ENCODE data around the gene B9D1.

B9D1 gene

DNA sequence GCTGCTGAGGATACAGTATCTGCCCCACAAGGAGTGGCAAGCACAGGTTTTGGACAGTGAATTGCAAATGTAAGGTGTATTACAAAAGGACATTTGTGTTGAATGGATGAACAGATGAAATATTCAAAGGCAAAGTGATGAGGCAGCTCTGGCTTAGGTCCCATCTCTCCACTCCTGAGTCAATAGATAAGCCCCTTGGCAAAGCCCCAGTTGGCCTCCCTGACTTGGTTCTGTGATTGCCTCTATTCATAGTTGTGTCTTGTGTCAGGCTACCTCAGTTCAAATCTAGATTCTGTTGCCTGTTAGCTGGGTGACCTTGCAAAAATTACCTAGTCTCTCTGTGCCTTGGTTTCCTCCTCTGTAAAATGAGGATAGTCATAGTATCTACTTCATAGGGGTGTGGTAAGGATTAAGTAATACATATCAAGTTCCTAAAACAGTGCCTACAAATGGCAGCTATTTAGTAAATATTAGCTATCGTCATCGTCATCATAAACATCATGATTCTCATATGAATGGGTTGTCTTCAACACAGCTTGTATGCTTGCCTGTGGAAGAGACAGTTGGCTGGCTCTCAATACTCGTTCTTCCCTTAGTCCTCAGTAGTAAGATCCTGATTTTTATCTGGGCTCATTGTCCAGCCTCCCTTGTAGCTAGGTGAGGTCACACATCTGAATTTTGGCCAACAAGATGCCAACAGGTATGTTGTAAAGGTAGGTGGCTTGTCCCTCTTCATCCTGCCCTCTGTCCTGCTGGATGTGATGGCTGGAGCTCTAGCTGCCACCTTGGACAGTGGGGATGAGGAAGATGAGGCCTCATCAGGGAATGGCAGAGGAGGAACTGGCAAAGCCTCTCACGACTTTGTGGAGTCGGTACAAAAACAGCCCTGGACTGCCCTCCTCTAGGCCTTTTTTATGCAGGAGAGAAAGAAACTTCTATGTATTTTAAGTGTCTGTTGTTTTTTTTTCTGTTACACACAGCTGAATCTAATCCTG is 26.6 kb upstream of the B9D1 start:
- FAIRE-seq (no peak), DNase-seq (ENCODE audit: low spot score) (no peak)

GRCh38 chr17:19387921-19388521 is 25.5 kb upstream of the B9D1 start:
- no peak for FAIRE-seq
- DNase-seq (ENCODE audit: low spot score): no peak

- FAIRE-seq (no peak), DNase-seq (ENCODE audit: low spot score) (no peak)
Observed at GRCh38 chr17:19386974-19387920, 24.7 kb upstream of the B9D1 start, which contains the start of gene MFAP4. TSS of gene MFAP4 (minus strand) at chr17:19387190. CDS start at chr17:19387155, 35 bp downstream.

DNA sequence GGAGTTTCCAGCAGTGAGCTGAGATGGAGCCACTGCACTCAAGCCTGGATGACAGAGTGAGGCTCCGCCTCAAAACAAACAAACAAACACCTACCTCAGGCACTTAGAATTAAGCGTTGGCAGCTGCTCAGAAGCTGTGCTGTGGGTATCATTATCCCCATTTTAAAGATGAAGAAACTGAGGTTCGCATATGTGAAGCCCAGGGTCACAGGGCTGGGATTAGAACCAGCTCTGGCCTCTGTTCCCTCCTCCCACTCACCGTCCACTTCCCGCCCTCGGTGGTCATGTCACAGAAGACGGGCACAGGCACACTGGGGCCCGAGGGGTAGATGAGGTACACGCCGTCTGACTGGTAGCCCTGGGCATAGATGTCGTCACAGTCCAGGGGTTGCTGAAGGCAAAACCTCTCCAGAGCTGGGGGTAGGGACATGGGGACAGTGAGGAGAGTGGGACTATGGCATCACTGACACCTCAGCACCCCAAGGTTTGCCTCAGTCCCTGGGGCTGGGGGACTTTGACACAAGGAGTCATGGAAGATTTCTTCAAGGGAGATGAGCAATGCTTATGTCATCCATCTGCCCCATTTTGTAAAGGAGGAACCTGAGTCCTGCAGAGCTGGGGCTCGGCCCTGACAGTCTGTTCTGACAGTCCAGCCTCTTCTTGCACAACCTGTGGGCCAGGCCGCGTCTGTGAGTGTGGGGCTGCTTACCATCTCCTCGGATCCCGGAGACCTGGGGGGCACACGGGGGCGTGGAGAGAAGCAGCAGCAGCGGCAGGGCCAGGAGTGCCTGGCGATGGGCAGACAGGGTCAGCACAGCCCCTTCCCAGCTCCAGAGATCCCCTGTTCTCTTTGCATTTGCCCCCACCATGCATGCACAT is 23.8 kb upstream of the B9D1 start:
- no peak for FAIRE-seq
- DNase-seq (ENCODE audit: low spot score): peak; percentile 28

GRCh38 chr17:19385521-19385983 is 23.0 kb upstream of the B9D1 start:
- DNase-seq (ENCODE audit: low spot score): no peak
- no peak for FAIRE-seq

DNA sequence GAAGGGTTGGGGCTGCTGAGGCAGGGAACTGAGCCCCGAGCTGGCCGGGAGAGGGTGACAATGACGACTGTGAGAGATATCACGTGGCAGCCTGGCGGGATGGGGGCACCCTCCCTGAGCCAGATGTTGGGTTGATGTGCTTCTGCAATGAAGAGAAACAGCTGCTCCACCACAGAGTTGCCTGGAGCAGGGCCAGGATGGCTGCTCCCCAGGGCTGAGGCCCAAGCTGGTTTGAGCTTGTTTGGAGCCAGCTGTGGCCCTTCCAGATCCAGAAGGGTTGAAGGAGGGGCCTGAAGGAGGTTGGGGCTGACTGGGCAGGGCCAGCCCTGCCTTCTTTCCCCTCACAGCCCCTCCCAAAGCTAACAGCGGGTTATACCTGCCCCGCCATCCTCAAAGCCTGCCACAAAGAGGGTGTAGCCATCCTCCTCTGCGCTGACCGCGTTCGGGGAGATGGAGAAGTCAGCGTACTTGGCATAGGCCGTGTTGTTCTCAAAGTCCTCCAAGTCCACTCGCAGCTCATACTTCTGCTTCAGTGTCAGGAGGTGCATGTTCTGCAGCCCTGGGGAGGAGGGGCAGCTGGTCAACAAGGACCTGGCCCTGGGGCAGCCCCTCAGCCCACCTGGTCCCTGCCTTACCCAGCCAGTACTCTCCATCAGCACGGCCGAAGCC is 22.3 kb upstream of the B9D1 start:
- no peak for DNase-seq (ENCODE audit: low spot score)
- FAIRE-seq: no peak

DNA sequence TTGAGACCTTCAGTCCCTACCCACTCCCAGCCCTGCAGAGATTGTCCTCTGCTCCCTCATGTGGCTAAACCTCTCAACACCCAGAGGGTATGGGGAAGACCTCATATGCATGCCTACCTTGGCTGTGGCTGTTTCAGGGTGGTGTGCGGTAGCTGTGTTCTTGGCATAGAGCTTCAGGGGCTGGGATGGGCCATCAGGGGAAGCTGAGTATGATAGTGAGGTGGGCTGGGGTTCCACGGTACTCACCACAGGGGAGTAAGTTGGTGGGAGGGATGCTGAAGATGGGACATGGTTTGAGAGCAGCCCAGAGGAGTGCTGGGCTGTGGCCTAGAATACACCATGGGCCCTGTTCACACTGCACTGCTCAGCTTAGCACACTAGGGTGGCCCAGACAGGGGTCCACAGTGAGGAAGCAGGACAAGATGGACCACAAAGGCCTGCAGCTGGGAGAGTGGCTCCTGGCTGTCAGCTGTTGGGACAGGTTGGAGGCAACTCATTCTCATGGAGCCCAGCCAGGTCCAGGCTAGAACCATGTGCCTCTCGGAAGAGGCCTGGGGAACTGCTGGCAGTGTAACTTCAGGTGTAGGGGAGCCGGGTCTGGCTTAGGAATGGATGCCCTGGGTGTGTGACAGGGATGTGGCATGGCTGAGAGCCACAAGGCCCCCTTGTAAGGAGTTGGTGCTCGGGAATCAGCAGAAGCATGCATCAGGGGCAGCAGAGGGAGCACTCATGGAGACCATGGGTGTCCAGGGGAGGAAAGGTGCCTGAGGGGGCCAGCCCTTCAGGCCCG is 21.4 kb upstream of the B9D1 start:
- FAIRE-seq (no peak), DNase-seq (ENCODE audit: low spot score) (no peak)

DNA sequence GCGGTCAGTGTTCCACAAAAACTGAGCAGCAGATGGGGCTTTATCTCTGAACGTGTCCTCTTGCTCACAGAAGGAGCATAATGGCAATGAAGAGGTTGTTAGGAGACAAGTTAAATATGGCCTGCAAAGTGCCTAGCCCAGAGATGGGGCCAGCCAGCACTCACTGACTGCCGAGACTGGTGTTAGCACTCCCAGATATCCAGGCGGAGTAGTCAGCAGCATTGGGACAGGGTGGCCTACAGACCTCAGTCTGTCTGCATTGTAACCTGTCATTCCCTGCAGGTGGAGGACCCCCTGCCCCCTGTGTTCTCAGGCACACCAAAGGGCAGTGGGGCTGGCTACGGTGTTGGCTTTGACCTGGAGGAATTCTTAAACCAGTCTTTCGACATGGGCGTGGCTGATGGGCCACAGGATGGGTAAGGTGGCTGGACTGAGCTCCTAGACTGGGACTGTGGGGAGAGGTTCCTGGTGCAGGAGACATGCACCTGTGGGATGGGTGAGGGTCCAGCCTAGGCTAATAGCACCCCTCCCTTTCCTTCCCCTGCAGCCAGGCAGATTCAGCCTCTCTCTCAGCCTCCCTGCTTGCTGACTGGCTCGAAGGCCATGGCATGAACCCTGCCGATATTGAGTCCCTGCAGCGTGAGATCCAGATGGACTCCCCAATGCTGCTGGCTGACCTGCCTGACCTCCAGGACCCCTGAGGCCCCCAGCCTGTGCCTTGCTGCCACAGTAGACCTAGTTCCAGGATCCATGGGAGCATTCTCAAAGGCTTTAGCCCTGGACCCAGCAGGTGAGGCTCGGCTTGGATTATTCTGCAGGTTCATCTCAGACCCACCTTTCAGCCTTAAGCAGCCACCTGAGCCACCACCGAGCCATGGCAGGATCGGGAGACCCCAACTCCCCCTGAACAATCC is 20.3 kb upstream of the B9D1 start:
- FAIRE-seq (no peak), DNase-seq (ENCODE audit: low spot score) (no peak)

DNA sequence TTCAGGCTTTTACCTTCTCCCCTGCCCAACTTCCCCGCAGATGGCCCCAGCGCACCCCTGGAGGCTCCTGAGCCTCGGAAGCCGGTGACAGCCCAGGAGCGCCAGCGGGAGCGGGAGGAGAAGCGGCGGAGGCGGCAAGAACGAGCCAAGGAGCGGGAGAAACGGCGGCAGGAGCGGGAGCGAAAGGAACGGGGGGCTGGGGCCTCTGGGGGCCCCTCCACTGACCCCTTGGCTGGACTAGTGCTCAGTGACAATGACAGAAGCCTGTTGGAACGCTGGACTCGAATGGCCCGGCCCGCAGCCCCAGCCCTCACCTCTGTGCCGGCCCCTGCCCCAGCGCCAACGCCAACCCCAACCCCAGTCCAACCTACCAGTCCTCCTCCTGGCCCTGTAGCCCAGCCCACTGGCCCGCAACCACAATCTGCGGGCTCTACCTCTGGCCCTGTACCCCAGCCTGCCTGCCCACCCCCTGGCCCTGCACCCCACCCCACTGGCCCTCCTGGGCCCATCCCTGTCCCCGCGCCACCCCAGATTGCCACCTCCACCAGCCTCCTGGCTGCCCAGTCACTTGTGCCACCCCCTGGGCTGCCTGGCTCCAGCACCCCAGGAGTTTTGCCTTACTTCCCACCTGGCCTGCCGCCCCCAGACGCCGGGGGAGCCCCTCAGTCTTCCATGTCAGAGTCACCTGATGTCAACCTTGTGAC is 19.4 kb upstream of the B9D1 start:
- no peak for DNase-seq (ENCODE audit: low spot score)
- FAIRE-seq: no peak

- FAIRE-seq: no peak
- no peak for DNase-seq (ENCODE audit: low spot score)
Observed at GRCh38 chr17:19381361-19381740, 18.8 kb upstream of the B9D1 start.

DNA sequence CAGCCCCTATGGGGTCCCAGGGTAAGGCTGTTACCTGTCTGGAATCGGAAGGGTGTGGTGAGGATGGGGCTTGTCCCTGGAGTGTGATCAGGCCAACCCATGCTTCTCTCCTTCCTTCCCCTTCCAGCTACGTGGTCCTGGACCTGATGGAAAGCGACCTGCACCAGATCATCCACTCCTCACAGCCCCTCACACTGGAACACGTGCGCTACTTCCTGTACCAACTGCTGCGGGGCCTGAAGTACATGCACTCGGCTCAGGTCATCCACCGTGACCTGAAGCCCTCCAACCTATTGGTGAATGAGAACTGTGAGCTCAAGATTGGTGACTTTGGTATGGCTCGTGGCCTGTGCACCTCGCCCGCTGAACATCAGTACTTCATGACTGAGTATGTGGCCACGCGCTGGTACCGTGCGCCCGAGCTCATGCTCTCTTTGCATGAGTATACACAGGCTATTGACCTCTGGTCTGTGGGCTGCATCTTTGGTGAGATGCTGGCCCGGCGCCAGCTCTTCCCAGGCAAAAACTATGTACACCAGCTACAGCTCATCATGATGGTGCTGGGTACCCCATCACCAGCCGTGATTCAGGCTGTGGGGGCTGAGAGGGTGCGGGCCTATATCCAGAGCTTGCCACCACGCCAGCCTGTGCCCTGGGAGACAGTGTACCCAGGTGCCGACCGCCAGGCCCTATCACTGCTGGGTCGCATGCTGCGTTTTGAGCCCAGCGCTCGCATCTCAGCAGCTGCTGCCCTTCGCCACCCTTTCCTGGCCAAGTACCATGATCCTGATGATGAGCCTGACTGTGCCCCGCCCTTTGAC is 18.2 kb upstream of the B9D1 start:
- FAIRE-seq: no peak

GRCh38 chr17:19379361-19380065 is 17.0 kb upstream of the B9D1 start:
- no peak for DNase-seq (ENCODE audit: low spot score)
- FAIRE-seq: no peak

More for the DNA sequence above, 18.2 kb upstream of the B9D1 start:
- DNase-seq (ENCODE audit: low spot score): no peak

DNA sequence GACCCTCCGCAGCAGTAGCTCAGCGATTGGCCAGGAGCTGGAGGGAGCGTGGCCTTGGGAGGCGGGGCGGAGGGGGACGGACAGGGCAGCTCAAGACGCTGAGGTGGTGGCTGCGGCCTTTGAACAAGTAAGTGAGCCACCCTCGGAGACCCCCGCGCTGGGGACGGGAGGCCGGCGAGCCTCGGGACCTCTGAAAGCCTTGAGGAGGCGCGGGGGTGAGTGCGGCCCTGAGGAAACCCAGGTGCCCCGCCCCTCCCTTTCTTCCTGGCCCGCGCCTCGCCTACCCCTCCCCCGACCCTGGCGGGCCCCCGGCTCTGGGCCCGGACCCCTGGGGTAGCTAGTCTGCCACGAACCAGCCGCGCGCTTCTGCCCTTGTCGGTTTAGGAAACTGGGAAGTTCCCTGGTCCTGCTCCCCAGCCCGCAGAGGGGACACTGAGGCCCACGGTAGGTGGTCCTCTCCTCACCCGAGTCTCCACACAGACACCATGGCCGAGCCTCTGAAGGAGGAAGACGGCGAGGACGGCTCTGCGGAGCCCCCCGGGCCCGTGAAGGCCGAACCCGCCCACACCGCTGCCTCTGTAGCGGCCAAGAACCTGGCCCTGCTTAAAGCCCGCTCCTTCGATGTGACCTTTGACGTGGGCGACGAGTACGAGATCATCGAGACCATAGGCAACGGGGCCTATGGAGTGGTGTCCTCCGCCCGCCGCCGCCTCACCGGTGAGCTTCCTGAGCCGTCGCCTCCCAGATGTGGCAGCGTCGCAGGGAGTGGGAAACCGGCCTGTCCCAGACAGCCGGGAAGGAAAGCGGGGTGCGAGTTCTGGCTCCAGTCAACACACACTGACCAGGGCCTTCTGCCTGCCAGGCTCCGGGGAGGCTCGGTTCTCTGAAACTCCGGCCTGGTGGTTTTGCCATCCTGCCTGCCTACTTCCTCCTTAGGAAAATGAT is 16.2 kb upstream of the B9D1 start, which contains the start of gene MAPK7:
Gene MAPK7, plus strand, starts transcription at position 83 of the 945 bp plus-strand sequence. Its CDS starts 403 bp downstream, at position 486.
- DNase-seq (ENCODE audit: low spot score): no peak
- no peak for FAIRE-seq

DNA sequence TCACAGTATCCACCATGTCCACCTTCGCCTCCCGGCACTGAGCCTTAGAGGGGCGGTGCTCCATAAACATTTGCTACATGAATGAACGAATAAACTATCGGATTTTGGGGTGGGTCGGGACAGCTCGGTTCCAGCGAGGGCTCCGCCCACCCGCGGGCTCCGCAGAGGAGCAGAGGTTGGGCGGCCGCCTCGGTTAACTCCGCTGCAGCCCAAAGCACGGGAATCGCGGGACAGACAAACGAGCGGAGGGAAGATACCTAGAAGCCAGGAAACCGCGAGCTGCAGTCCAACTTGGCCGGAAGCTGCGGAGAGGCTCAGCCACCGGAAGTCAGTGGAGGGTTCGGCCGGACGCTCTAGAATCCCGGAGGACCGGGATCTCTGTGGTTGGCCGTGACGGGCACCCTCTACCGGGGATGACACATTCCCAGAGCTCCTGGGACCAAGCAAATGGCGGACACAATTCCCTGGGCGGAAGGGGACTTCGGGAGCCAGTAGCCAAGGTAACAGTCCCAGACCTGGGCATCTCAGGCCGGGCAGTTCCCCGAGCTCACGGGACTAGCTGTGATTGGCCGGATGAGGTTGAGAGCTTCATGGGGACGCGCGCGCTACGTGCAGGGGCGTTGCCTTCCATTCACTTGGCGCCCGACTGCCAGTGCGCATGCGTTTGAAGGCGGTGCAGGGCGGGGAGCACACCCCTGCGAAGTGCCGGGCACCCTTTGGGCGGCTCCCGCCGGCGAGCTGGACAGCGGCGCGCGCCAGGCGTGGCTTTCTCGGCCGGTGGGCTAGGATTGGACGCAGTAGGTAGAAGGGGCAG is 15.3 kb upstream of the B9D1 start:
- peak; percentile 96 for DNase-seq (ENCODE audit: low spot score)
- peak; percentile 83 for FAIRE-seq
